LNCaP clone FGC (cell line): ENCODE measurements around the gene CCDC167.

ENCODE experiments used
- DNase-seq: peaks from one replicate; pipeline ENCODE4 v3.0.0-alpha.2; 2011; ENCODE audit warnings: low read depth
- H3K4me3 ChIP-seq: 2 replicates; pipeline ENCODE4 v1.5.1; 2011; ENCODE audit warnings: mild to moderate bottlenecking, low read depth, low read length, control low read depth
- TF ChIP-seq, protein P1 (sequence below): IDR thresholded peaks from 2 replicates; pipeline ENCODE4 v1.5.1; 2012; ENCODE audit warnings: mild to moderate bottlenecking; ENCODE audit not compliant: control insufficient read depth, insufficient read depth; ENCODE audit errors: extremely low read depth

The CCDC167 gene

GRCh38 chr6:37499433-37500293 is at the start of gene CCDC167:
TSS of gene CCDC167 (minus strand) at chr6:37499893. CDS start at chr6:37499863, 30 bp downstream.
- peak within 1 kb of the TSS; percentile 93 for H3K4me3 ChIP-seq
- TF ChIP-seq, protein P1, sequence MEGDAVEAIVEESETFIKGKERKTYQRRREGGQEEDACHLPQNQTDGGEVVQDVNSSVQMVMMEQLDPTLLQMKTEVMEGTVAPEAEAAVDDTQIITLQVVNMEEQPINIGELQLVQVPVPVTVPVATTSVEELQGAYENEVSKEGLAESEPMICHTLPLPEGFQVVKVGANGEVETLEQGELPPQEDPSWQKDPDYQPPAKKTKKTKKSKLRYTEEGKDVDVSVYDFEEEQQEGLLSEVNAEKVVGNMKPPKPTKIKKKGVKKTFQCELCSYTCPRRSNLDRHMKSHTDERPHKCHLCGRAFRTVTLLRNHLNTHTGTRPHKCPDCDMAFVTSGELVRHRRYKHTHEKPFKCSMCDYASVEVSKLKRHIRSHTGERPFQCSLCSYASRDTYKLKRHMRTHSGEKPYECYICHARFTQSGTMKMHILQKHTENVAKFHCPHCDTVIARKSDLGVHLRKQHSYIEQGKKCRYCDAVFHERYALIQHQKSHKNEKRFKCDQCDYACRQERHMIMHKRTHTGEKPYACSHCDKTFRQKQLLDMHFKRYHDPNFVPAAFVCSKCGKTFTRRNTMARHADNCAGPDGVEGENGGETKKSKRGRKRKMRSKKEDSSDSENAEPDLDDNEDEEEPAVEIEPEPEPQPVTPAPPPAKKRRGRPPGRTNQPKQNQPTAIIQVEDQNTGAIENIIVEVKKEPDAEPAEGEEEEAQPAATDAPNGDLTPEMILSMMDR, result no peak
- peak; percentile 79 for DNase-seq

DNA sequence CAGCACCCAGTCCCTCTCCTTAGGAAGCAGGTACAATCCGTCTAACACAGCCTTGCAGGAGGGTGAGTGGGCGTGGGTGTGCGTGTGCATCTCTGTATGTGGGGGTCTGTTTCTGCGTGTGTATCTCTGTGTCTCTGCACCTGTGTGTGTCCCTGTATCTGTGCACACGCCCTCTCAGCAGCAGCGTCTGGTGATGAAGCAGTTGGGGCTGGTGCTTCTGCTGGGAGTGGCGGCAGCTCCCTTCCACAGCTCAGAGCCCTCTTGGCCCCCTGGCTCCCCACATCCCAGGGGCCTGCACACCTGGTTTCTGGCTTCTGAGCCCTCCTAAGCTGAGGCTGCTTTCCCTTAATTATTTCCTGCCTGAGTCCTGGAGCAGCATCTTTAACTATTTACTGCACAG is 49.5 kb upstream of the CCDC167 start:
- H3K4me3 ChIP-seq, result no peak overlapping the region
- TF ChIP-seq, protein P1, result no peak
- DNase-seq, result no peak

DNA sequence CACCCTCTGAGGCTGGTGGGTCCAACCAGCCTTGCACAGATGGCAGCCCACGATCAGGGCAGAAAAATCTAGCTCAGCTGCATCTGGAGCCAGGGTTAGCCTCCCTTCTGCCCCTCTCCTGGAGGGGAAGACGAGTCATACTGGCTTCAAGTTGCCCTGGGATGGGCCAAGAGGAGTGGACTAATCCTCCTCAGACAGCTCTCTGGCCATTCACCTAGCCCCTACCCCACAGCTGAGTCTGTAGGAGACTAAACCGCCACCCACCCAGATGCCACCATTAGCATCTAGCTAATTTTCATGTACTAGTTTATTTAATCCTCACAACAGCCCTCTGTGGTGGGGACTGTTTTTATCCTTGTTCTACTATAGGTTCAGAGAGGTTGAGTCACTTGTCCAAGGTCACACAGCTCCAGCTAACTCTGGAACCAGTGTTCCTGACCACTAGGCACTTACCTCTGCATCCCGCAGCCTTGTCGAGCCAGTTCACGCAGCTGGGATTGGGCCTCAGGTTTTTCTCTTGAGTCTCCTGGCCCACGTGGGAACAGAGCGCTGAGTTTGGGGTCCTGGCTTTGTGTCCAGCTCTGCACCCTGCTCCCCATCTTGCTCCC is 48.5 kb upstream of the CCDC167 start:
- TF ChIP-seq, protein P1, result no peak
- H3K4me3 ChIP-seq, result no peak overlapping the region
- DNase-seq, result no peak

GRCh38 chr6:37547564-37548061 is 47.9 kb upstream of the CCDC167 start:
- no peak overlapping the region for H3K4me3 ChIP-seq
- TF ChIP-seq, protein P1, result no peak
- peak; percentile 42 for DNase-seq

GRCh38 chr6:37546141-37546871 is 46.6 kb upstream of the CCDC167 start:
- DNase-seq, result no peak
- TF ChIP-seq, protein P1, result no peak

GRCh38 chr6:37544530-37544929 is 44.8 kb upstream of the CCDC167 start:
- no peak for DNase-seq
- no peak overlapping the region for H3K4me3 ChIP-seq
- TF ChIP-seq, protein P1, result no peak

More at GRCh38 chr6:37546141-37546871, 46.6 kb upstream of the CCDC167 start:
- H3K4me3 ChIP-seq, result no peak overlapping the region
